Measurements from ENCODE around the gene EEFSEC.

The EEFSEC gene

GRCh38 chr3:128317698-128318231, 164.5 kb downstream of the EEFSEC start:
- no peak for DNase-seq (ENCODE audit: low read depth)

- DNase-seq (ENCODE audit: low read depth): no peak
Observed at GRCh38 chr3:128318275-128318941, 165.1 kb downstream of the EEFSEC start.

DNA sequence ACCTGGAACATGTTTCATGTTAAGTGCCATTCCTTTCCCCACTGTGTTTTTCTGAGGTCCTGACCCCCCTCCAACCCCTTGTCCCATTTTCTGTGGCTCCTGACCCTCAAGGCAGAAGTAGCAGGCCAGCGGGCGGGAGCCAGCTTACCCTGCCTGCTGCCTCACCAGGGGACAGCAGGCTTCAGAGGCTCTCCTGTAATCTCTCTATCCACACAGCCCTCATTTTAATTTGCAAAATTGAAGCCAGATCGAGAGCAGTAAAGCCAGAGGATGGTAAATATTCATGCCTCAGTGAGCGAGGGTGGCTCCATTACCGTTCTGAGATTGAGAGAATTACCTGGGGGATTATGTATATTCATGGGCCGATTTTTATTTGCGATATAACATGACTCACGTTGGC, 165.8 kb downstream of the EEFSEC start:
- no peak for DNase-seq (ENCODE audit: low read depth)

GRCh38 chr3:128319741-128320141, 166.5 kb downstream of the EEFSEC start:
- no peak for DNase-seq (ENCODE audit: low read depth)

GRCh38 chr3:128320551-128321340, 167.5 kb downstream of the EEFSEC start:
- no peak for DNase-seq (ENCODE audit: low read depth)

GRCh38 chr3:128321418-128321817, 168.1 kb downstream of the EEFSEC start:
- no peak for DNase-seq (ENCODE audit: low read depth)

DNA sequence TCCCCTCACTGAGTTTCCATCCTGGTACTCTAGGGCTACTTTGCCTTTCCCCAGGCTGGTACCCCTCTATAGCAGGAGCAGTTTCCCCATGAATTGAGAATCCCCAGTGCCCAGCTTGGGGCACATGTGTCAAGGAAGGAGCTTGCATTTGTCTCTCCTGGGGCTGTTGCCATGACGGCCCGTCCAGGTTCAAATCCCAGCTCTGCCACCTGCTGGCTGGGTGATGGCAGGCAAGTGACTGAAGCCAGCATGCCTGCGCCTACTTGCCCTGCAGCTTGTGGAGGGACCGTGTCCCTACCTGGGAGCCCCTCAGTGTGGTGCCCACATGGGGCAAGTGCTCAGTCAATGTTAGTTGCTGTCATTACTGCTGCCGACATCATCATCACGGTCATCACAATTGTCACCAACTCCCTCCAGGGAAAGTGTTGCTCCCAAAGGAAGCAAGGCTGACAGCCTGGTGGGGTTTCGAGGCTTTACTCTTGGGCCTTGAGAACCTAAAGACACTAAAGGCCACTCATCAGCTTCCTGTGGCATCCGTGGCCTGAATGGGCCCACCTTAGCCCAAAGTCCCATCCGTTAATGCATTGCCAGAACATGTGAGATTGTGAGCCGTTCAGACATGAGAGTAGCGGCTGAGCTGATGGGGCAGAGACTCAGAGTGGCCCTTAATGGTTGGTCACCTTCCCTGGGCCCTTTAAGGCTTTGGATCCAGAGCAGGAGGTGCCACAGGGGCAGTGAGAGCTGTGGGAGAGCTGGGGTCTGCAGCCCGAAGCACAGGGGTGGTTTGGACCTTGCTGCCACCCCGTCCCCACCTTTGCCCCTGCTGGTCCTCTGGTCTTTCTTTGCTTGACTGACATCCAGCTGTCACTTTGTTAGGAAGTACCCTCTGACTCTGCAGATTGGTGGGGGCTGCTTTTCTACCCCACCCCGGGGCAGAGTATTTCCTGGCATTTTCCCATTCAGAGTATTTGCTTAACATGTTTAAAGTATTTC, 169.0 kb downstream of the EEFSEC start:
- no peak for DNase-seq (ENCODE audit: low read depth)

- DNase-seq (ENCODE audit: low read depth): no peak
Observed at GRCh38 chr3:128323206-128324081, 170.2 kb downstream of the EEFSEC start.

- no peak for DNase-seq (ENCODE audit: low read depth)
Observed at GRCh38 chr3:128324911-128325592, 171.8 kb downstream of the EEFSEC start.

GRCh38 chr3:128326051-128326823, 173.0 kb downstream of the EEFSEC start:
- DNase-seq (ENCODE audit: low read depth): no peak

- no peak for DNase-seq (ENCODE audit: low read depth)
Observed at GRCh38 chr3:128327606-128328031, 174.3 kb downstream of the EEFSEC start.

DNA sequence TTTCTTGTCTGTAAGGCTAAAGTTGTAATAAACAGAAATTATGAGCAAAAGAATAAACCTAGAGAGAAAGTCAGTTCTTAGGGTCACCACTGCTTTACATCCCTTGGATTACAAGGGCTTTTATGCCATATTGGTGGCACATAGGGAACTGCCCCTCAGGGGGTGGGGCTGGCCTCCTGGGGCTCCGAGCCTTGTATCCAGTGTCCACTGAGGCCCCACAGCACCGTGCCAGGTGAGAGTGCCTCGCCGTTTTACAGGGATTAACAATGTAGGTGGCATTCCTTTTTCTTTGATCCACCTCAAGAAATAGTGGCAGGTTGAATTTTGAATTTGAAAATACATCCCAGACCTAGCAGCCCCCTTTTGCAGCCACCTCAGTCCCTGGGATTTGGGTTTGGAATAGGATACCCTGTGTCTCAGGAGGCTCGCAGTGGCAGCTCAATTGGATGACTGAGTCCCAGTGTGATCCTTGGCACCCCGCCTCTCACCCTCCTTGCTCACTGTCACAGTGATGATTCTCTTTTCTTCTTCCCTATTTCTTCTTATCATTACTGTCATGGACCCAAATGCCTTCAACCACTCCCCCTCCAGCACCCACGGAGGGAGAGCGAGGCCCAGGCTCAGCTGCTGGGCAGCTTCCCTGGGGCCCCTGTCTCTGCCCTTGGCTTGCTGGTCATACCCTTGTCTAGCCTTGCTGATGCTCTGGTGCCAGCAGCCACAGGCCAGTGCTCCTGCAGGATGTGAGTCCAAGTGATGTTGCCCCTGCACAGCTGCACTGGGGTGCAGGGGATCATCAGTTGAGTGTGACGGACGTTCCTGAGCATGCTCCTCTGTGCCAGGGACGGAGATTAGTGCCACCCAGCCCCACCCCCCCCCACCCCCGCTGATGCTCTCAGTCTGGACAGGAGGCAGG, 175.5 kb downstream of the EEFSEC start:
- no peak for DNase-seq (ENCODE audit: low read depth)

GRCh38 chr3:128329491-128330213, 176.4 kb downstream of the EEFSEC start:
- no peak for DNase-seq (ENCODE audit: low read depth)

- DNase-seq (ENCODE audit: low read depth): no peak
Observed at GRCh38 chr3:128330214-128330842, 177.0 kb downstream of the EEFSEC start.

DNA sequence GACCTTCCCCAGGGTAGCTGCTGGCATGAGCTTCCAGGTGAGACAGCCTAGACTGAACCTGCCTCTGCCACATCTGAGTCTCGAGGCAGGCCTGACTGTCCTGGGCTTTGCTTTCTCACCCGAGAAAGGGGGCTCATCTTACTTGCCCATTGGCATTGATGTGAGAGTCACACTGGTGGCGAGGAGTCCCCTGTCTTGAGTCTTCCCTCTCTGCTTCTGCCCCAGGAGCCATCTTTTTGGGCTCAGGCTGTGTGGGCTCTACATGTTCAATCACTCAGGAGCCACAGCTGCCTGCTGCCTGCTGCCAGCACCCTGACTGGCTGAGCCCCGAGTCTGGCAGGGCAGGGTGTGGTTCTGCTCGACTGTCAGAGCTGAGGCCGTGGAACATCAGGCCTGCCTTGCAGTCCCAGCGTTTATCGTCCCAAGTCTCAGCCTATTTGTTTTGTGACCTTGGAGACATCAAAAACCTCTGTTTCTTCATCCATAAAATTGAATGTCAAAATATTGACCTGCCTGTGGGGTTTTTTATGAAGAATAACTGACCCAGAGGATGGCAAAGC, 180.9 kb downstream of the EEFSEC start:
- no peak for DNase-seq (ENCODE audit: low read depth)

GRCh38 chr3:128334766-128335165, 181.5 kb downstream of the EEFSEC start:
- no peak for DNase-seq (ENCODE audit: low read depth)
